OCI-LY7 (cell line): ENCODE results near the gene DSE.

Experiments
- EZH2phosphoT487 ChIP-seq: fragments of 200-600 bp; sonication (generic); IDR thresholded peaks from 2 replicates; pipeline ENCODE4 v1.6.1; 2018; ENCODE audit warnings: low read depth, borderline replicate concordance, mild to moderate bottlenecking, mixed run types, antibody characterized with exemption, low read length, moderate library complexity, mixed read lengths
- TF ChIP-seq, protein P1 (sequence below): fragments of 200-600 bp; sonication (generic); conservative IDR thresholded peaks from 2 replicates; pipeline ENCODE4 v1.5.1; 2014; ENCODE audit warnings: mild to moderate bottlenecking, antibody characterized with exemption, low read length, moderate library complexity, mixed read lengths

DNA sequence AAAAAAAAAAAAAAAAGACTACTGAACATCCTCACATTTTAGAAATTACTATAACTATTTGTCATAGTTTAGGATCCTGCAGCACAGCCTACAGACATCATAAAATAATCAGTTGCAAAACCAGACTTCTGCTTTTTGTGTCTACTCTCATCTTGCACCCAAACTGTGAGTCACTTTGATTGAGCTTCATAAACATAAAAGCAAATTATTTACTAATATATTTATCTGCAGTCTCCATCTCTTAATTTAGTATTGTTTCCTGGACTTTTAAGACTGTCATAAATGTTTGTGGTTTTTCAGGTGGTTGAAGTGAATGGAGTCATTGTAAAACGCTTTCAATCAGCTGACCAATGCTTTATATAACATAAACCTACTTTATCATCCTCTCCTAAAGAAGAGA, 75.7 kb downstream of the DSE start:
- TF ChIP-seq, protein P1, sequence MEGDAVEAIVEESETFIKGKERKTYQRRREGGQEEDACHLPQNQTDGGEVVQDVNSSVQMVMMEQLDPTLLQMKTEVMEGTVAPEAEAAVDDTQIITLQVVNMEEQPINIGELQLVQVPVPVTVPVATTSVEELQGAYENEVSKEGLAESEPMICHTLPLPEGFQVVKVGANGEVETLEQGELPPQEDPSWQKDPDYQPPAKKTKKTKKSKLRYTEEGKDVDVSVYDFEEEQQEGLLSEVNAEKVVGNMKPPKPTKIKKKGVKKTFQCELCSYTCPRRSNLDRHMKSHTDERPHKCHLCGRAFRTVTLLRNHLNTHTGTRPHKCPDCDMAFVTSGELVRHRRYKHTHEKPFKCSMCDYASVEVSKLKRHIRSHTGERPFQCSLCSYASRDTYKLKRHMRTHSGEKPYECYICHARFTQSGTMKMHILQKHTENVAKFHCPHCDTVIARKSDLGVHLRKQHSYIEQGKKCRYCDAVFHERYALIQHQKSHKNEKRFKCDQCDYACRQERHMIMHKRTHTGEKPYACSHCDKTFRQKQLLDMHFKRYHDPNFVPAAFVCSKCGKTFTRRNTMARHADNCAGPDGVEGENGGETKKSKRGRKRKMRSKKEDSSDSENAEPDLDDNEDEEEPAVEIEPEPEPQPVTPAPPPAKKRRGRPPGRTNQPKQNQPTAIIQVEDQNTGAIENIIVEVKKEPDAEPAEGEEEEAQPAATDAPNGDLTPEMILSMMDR = no peak
- no peak for TF ChIP-seq EZH2phosphoT487
